ENCODE measurements around the gene PDSS2.

Gene PDSS2

DNA sequence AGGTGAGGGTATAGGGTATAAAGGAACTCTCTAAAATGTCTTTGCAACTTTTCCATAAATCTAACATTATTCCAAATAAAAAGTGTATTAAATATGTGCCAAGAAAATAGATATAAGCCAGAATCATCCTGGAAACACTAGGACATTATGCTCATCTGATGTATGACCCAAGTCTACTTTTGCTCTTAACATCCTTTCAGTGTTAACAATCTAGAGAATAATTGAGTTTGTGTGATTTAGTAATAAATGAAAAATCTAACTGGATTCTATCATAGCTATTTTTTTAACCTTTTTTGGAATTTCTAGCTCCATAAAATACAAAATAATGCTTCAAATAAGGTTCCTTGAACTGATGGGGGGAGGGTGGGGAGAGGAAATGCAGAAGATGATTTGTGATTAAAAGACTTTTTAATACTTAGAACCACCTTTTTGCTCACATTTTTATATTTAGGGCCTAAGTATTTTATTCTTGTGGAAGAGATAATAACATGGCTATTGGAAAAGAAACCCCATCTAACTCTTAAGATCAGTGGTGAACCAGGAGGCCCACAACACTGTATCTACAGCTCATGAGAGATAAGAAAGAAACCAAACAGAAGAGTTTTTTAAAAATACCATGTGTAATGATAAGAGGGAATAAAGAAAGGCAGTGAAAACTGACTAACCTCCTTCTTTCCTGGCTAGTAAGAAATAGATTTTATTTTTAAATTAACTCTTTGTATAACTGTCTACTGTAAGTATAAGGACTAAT is 68.5 kb downstream of the PDSS2 start:
- Mint-ChIP-seq H3K4me1 (no peaks in the 10 kb centered on the region), H3K36me3 (ENCODE audit: low read depth) (peaks cover 48% of the 10 kb centered on the region), H3K9me3 (peaks cover 35% of the 10 kb centered on the region), H3K4me3 (no peak overlapping the region), H3K27me3 (ENCODE audit: low read depth, poor library complexity) (no peaks in the 10 kb centered on the region), H3K27ac (no peak overlapping the region)
- TF ChIP-seq, protein P1, sequence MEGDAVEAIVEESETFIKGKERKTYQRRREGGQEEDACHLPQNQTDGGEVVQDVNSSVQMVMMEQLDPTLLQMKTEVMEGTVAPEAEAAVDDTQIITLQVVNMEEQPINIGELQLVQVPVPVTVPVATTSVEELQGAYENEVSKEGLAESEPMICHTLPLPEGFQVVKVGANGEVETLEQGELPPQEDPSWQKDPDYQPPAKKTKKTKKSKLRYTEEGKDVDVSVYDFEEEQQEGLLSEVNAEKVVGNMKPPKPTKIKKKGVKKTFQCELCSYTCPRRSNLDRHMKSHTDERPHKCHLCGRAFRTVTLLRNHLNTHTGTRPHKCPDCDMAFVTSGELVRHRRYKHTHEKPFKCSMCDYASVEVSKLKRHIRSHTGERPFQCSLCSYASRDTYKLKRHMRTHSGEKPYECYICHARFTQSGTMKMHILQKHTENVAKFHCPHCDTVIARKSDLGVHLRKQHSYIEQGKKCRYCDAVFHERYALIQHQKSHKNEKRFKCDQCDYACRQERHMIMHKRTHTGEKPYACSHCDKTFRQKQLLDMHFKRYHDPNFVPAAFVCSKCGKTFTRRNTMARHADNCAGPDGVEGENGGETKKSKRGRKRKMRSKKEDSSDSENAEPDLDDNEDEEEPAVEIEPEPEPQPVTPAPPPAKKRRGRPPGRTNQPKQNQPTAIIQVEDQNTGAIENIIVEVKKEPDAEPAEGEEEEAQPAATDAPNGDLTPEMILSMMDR (IDR thresholded peaks at IDR 0.05), result no peak
- no peak for DNase-seq

DNA sequence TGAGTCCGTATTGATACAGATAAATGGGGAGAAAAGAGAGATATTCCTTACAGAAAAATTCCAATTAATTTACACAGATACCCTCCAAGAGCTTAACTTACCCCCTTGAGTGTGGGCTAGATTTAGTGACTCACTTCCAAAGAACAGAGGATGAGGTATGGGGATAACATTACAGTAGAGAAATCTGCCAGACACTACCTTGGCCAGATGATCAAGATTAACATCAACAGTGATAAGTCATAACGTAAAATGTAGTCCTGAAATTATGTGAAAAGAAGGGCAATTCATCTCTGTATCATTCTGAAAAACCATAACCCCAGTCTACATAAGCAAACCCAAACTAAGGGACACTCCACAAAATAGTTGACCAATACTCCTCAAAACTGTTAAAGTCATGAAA is 69.3 kb downstream of the PDSS2 start:
- Mint-ChIP-seq H3K36me3 (ENCODE audit: low read depth) (peaks cover 40% of the 10 kb centered on the region), H3K9me3 (peaks cover 27% of the 10 kb centered on the region), H3K27me3 (ENCODE audit: low read depth, poor library complexity) (no peaks in the 10 kb centered on the region), H3K4me1 (no peaks in the 10 kb centered on the region), H3K4me3 (no peak overlapping the region), H3K27ac (no peak overlapping the region)
- no peak for DNase-seq
- TF ChIP-seq, protein P1 (IDR thresholded peaks at IDR 0.05), result no peak

DNA sequence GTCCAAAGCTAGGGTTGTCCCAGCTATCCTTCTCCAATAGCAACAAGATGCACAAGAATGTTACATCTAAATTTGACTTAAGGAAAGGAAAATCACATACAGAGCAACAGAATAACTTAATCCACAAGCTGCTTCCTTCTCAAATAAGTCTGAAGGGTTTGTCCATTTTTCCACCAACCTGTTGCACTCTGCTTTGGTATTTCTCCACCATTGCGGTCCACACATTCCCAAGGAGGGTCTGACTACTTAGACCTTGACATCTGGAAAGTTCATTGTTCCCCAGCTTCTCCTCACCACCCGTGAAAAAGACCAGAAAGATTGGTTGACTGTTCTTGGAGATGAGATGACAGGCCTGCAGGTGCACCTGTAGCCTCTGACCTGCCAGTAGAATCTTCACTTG is 72.5 kb downstream of the PDSS2 start:
- DNase-seq, result no peak
- Mint-ChIP-seq H3K4me1 (no peaks in the 10 kb centered on the region), H3K9me3 (peaks cover 3% of the 10 kb centered on the region), H3K27ac (no peak overlapping the region), H3K27me3 (ENCODE audit: low read depth, poor library complexity) (no peaks in the 10 kb centered on the region), H3K36me3 (ENCODE audit: low read depth) (peaks cover 22% of the 10 kb centered on the region), H3K4me3 (no peak overlapping the region)
- TF ChIP-seq, protein P1 (IDR thresholded peaks at IDR 0.05), result no peak

- TF ChIP-seq, protein P1 (IDR thresholded peaks at IDR 0.05), result no peak
- H3K4me1 Mint-ChIP-seq, result no peaks in the 10 kb centered on the region
- DNase-seq, result no peak
- no peak overlapping the region for H3K4me3 Mint-ChIP-seq
- H3K36me3 Mint-ChIP-seq (ENCODE audit: low read depth), result peaks cover 22% of the 10 kb centered on the region
- no peaks in the 10 kb centered on the region for H3K27me3 Mint-ChIP-seq (ENCODE audit: low read depth, poor library complexity)
- peaks cover 3% of the 10 kb centered on the region for H3K9me3 Mint-ChIP-seq
- no peak overlapping the region for H3K27ac Mint-ChIP-seq
Measured at GRCh38 chr6:107386340-107386739, 73.0 kb downstream of the PDSS2 start.

- Mint-ChIP-seq H3K27ac (no peak overlapping the region), H3K9me3 (peaks cover 21% of the 10 kb centered on the region), H3K36me3 (ENCODE audit: low read depth) (peaks cover 36% of the 10 kb centered on the region), H3K27me3 (ENCODE audit: low read depth, poor library complexity) (no peaks in the 10 kb centered on the region), H3K4me3 (no peak overlapping the region), H3K4me1 (no peaks in the 10 kb centered on the region)
- no peak for DNase-seq
- TF ChIP-seq, protein P1 (IDR thresholded peaks at IDR 0.05), result no peak
Measured at GRCh38 chr6:107383705-107384104, 75.7 kb downstream of the PDSS2 start.

DNA sequence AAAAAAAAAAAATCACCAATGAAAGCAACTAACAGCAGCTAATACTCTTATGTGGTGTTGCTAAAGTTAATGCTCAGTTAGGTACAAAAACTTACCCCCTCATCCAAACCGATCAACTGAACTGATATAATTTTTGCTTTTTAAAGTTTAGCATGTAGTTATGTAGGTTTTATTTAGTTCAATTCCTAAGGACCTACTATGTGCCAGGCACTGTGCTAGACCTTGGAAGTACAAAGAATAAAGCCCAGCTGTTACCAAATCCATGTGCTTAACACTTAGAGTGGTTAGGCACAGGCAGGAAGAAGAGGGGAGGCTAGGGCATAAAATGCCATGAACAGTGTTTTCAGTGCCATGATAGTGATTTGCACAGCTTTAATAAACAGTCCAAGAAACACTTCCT is 85.1 kb downstream of the PDSS2 start:
- H3K4me3 Mint-ChIP-seq, result no peak overlapping the region
- H3K27ac Mint-ChIP-seq, result no peak overlapping the region
- H3K36me3 Mint-ChIP-seq (ENCODE audit: low read depth), result peaks cover 32% of the 10 kb centered on the region
- no peak for DNase-seq
- H3K9me3 Mint-ChIP-seq, result peaks cover 33% of the 10 kb centered on the region
- no peaks in the 10 kb centered on the region for H3K4me1 Mint-ChIP-seq
- no peaks in the 10 kb centered on the region for H3K27me3 Mint-ChIP-seq (ENCODE audit: low read depth, poor library complexity)
- TF ChIP-seq, protein P1 (IDR thresholded peaks at IDR 0.05), result no peak
